ENCODE results near the gene POLN.

POLN gene

GRCh38 chr4:2047031-2047660 is 194.8 kb downstream of the POLN start:
- in situ Hi-C loops (cut with MboI; ENCODE audit: low sequenced_read_pairs, unreplicated experiment) = no loop called here
- no peak for TF ChIP-seq CTCF (IDR thresholded peaks at IDR 0.05; ENCODE audit: borderline replicate concordance, control extremely low read depth, extremely low read depth, insufficient read depth, missing control alignments)

GRCh38 chr4:2046031-2046961 is 195.6 kb downstream of the POLN start:
- in situ Hi-C loops (cut with MboI; ENCODE audit: low sequenced_read_pairs, unreplicated experiment) = no loop called here
- TF ChIP-seq CTCF (IDR thresholded peaks at IDR 0.05; ENCODE audit: borderline replicate concordance, control extremely low read depth, extremely low read depth, insufficient read depth, missing control alignments) = no peak
- peak; percentile 36 for DNase-seq (ENCODE audit: low spot score)

More at GRCh38 chr4:2047031-2047660, 194.8 kb downstream of the POLN start:
- DNase-seq (ENCODE audit: low spot score) = peak; percentile 15

GRCh38 chr4:2045518-2045951 is 196.4 kb downstream of the POLN start:
- in situ Hi-C loops (cut with MboI; ENCODE audit: low sequenced_read_pairs, unreplicated experiment) = no loop called here
- no peak for TF ChIP-seq CTCF (IDR thresholded peaks at IDR 0.05; ENCODE audit: borderline replicate concordance, control extremely low read depth, extremely low read depth, insufficient read depth, missing control alignments)
- DNase-seq (ENCODE audit: low spot score) = no peak

- no peak for TF ChIP-seq CTCF (IDR thresholded peaks at IDR 0.05; ENCODE audit: borderline replicate concordance, control extremely low read depth, extremely low read depth, insufficient read depth, missing control alignments)
- DNase-seq (ENCODE audit: low spot score) = peak; percentile 29
- in situ Hi-C loops (cut with MboI; ENCODE audit: low sequenced_read_pairs, unreplicated experiment) = no loop called here
Observed at GRCh38 chr4:2044542-2045517, 197.1 kb downstream of the POLN start.

GRCh38 chr4:2044119-2044485 is 197.8 kb downstream of the POLN start:
- TF ChIP-seq CTCF (IDR thresholded peaks at IDR 0.05; ENCODE audit: borderline replicate concordance, control extremely low read depth, extremely low read depth, insufficient read depth, missing control alignments) = no peak
- in situ Hi-C loops (cut with MboI; ENCODE audit: low sequenced_read_pairs, unreplicated experiment) = no loop called here
- DNase-seq (ENCODE audit: low spot score) = peak; percentile 22

Measured in GM13976 (cell line).